Spleen (tissue), 7 donors: ENCODE results near the gene DGKE.

Experiments
- POLR2A ChIP-seq, 3 donors: fragments of 450-650 bp; IDR thresholded peaks; one replicate each; pipeline ENCODE4 v1.5.1; 2017; ENCODE audit warnings: antibody characterized with exemption in 3 of 3, mild to moderate bottlenecking in 1 of 3
- TF ChIP-seq, protein P1 (sequence below), 11 experiments: fragments of 200-600 bp in 7 of 11; fragments of 450-650 bp in 4 of 11; sonication (generic) in 4 of 11; IDR thresholded peaks in 8 of 11; conservative IDR thresholded peaks in 3 of 11; 1 replicate in 7 of 11; 2 replicates in 4 of 11; pipeline versions ENCODE4 v1.4.0 to v1.8.0; 2016 to 2021; ENCODE audit warnings: antibody characterized with exemption in 11 of 11, inconsistent platforms in 4 of 11, mild to moderate bottlenecking in 1 of 11
- donor health status: DM: no; HTN: no; CAD: no; lungs with moderate emphysema.
- donor health status: DM: no; HTN: no; CAD: no.
- donor health status: DM: no; HTN: no; CAD: no.

DNA sequence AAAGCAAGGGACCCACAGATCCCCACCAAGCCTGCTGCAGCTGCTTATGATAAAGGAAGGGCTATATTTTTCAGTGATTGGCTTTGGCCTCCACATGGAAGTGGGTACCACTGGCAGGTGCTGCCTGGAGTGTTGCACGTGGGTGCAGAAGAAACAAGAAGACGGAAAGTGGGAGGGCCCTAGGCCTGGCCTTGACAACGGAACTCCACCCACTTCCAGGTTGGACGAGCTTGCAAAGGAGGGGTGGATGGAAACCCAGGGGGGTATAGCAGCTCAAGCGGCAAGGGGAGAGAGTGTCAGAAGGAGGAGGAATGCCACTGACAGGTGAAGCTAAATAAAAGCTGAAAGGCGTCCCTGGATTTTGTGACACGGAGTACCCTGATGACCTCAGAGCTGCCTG is 59.6 kb downstream of the DGKE start:
- no peak for TF ChIP-seq POLR2A (IDR thresholded peaks at IDR 0.05)
- TF ChIP-seq, protein P1, sequence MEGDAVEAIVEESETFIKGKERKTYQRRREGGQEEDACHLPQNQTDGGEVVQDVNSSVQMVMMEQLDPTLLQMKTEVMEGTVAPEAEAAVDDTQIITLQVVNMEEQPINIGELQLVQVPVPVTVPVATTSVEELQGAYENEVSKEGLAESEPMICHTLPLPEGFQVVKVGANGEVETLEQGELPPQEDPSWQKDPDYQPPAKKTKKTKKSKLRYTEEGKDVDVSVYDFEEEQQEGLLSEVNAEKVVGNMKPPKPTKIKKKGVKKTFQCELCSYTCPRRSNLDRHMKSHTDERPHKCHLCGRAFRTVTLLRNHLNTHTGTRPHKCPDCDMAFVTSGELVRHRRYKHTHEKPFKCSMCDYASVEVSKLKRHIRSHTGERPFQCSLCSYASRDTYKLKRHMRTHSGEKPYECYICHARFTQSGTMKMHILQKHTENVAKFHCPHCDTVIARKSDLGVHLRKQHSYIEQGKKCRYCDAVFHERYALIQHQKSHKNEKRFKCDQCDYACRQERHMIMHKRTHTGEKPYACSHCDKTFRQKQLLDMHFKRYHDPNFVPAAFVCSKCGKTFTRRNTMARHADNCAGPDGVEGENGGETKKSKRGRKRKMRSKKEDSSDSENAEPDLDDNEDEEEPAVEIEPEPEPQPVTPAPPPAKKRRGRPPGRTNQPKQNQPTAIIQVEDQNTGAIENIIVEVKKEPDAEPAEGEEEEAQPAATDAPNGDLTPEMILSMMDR (IDR thresholded peaks at IDR 0.05 in 8 of 11, conservative IDR thresholded peaks at IDR 0.05 in 3 of 11) = no peak
